PFSK-1 (cell line): ENCODE measurements around the gene NOX3.

Experiments
- FOXP2 ChIP-seq: optimal IDR thresholded peaks from 2 replicates; pipeline ENCODE3; 2011; ENCODE audit warnings: borderline replicate concordance, control low read depth, inconsistent platforms; ENCODE audit not compliant: insufficient read depth; ENCODE audit errors: extremely low read length, extremely low read depth
- POLR2AphosphoS5 ChIP-seq: IDR thresholded peaks from 2 replicates; pipeline ENCODE4 v1.6.1; 2012; ENCODE audit warnings: low read depth, mild to moderate bottlenecking, control low read depth, low read length, moderate library complexity
- TAF1 ChIP-seq: IDR thresholded peaks from 2 replicates; pipeline ENCODE4 v1.6.1; 2012; ENCODE audit warnings: low read length, control low read depth, borderline replicate concordance; ENCODE audit not compliant: insufficient read depth
- TF ChIP-seq, protein P1 (sequence below), 2 experiments: IDR thresholded peaks; 2 replicates each; pipeline versions ENCODE4 v1.6.1 to v1.8.0; 2011 to 2012; ENCODE audit warnings: low read depth in 2 of 2, low read length in 2 of 2, control low read depth in 1 of 2, inconsistent platforms in 1 of 2, mild to moderate bottlenecking in 1 of 2, moderate library complexity in 1 of 2; ENCODE audit not compliant: insufficient read depth in 1 of 2

DNA sequence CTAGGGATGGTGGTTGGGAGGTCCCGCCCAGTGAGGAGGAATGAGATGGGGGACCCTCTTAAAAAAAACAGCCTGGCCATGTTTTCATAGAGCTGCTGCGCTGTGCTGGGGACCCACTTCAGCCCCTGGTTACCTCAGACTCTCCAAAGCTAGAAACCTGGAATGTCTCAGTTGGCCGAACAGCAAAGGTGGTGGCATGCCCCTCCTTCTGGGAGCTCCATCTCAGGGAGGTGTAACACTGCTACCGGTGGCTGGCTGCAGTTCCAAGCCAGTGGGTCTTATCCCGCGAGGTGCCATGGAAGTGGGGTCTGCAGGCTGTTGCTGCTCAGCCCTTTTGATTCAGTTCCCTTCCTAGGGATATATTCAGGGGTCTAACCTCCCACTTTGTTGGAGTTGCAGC, 105.7 kb downstream of the NOX3 start:
- no peak for TF ChIP-seq POLR2AphosphoS5
- TF ChIP-seq, protein P1, sequence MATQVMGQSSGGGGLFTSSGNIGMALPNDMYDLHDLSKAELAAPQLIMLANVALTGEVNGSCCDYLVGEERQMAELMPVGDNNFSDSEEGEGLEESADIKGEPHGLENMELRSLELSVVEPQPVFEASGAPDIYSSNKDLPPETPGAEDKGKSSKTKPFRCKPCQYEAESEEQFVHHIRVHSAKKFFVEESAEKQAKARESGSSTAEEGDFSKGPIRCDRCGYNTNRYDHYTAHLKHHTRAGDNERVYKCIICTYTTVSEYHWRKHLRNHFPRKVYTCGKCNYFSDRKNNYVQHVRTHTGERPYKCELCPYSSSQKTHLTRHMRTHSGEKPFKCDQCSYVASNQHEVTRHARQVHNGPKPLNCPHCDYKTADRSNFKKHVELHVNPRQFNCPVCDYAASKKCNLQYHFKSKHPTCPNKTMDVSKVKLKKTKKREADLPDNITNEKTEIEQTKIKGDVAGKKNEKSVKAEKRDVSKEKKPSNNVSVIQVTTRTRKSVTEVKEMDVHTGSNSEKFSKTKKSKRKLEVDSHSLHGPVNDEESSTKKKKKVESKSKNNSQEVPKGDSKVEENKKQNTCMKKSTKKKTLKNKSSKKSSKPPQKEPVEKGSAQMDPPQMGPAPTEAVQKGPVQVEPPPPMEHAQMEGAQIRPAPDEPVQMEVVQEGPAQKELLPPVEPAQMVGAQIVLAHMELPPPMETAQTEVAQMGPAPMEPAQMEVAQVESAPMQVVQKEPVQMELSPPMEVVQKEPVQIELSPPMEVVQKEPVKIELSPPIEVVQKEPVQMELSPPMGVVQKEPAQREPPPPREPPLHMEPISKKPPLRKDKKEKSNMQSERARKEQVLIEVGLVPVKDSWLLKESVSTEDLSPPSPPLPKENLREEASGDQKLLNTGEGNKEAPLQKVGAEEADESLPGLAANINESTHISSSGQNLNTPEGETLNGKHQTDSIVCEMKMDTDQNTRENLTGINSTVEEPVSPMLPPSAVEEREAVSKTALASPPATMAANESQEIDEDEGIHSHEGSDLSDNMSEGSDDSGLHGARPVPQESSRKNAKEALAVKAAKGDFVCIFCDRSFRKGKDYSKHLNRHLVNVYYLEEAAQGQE (IDR thresholded peaks at IDR 0.05; ENCODE audit: insufficient read depth in 1 of 2, low read depth in 2 of 2, low read length in 2 of 2), result no peak
- no peak for TF ChIP-seq FOXP2
- TF ChIP-seq TAF1, result no peak
